Large intestine (tissue), 3 donors: ENCODE data around the gene LPP. TPM values are rescaled to one million over a fixed set of nuclear protein-coding genes. Genes with fewer than 3 reads are reported as not detected.

Experiments
- DNase-seq, 2 donors: peaks; one replicate each; pipeline versions ENCODE4 v3.0.0 to v3.0.0-alpha.2; 2013
- H3K27ac ChIP-seq: one replicate; pipeline ENCODE4 v1.5.1; 2013; ENCODE audit warnings: low read length
- H3K27me3 ChIP-seq: 2 replicates; pipeline ENCODE4 v1.6.1; 2013; ENCODE audit warnings: low read length; ENCODE audit not compliant: control insufficient read depth, insufficient read depth
- H3K36me3 ChIP-seq: 2 replicates; pipeline ENCODE4 v1.6.1; 2013; ENCODE audit warnings: low read length; ENCODE audit not compliant: control insufficient read depth, insufficient read depth
- H3K4me1 ChIP-seq: one replicate; pipeline ENCODE4 v1.6.1; 2013; ENCODE audit warnings: low read length; ENCODE audit not compliant: control insufficient read depth, insufficient read depth
- H3K4me3 ChIP-seq: one replicate; pipeline ENCODE4 v1.5.1; 2013; ENCODE audit warnings: low read length
- H3K9me3 ChIP-seq: one replicate; pipeline ENCODE4 v1.6.1; 2013; ENCODE audit warnings: mild to moderate bottlenecking, low read depth, low read length, moderate library complexity; ENCODE audit not compliant: control insufficient read depth
- WGBS: methylation state at CpG from one replicate; pipeline ENCODE4 v1.1.5; 2013; ENCODE audit warnings: low lambda C conversion rate; ENCODE audit not compliant: insufficient coverage; 5-methylcytosine and 5-hydroxymethylcytosine counted together
- polyA plus RNA-seq: library from polyadenylated mRNA; unstranded; fragments of 120-200 nt; gene quantifications from one replicate; pipeline ENCODE4 v1.2.1, GENCODE V29; 2013

The LPP gene
- polyA plus RNA-seq, 1 donor = 41.2 TPM

- H3K36me3 ChIP-seq = peaks cover 8% of the 10 kb centered on the region
- no peaks in the 10 kb centered on the region for H3K9me3 ChIP-seq
- H3K4me1 ChIP-seq = peaks cover 37% of the 10 kb centered on the region
- no peak overlapping the region for H3K27ac ChIP-seq
- no peak for DNase-seq
- H3K27me3 ChIP-seq = no peaks in the 10 kb centered on the region
- no peak overlapping the region for H3K4me3 ChIP-seq
- WGBS = 92% methylated on average over 2 of the region's 7 CpGs
Observed at GRCh38 chr3:188351648-188352047, 197.7 kb downstream of the LPP start.

GRCh38 chr3:188352196-188352927 lies 198.4 kb downstream of the LPP start:
- no peaks in the 10 kb centered on the region for H3K27me3 ChIP-seq
- no peak overlapping the region for H3K4me3 ChIP-seq
- H3K4me1 ChIP-seq = peaks cover 36% of the 10 kb centered on the region
- no peak overlapping the region for H3K27ac ChIP-seq
- peaks cover 8% of the 10 kb centered on the region for H3K36me3 ChIP-seq
- no peaks in the 10 kb centered on the region for H3K9me3 ChIP-seq
- DNase-seq = no peak
- WGBS = no CpG with 5 or more reads among the region's 18 CpGs

- H3K4me1 ChIP-seq = peaks cover 26% of the 10 kb centered on the region
- no peak for DNase-seq
- WGBS = 100% methylated on average over 1 of the region's 1 CpG
- no peak overlapping the region for H3K4me3 ChIP-seq
- H3K9me3 ChIP-seq = no peaks in the 10 kb centered on the region
- no peaks in the 10 kb centered on the region for H3K27me3 ChIP-seq
- H3K27ac ChIP-seq = no peak overlapping the region
- peaks cover 8% of the 10 kb centered on the region for H3K36me3 ChIP-seq
Observed at GRCh38 chr3:188353426-188353825, 199.5 kb downstream of the LPP start.

DNA sequence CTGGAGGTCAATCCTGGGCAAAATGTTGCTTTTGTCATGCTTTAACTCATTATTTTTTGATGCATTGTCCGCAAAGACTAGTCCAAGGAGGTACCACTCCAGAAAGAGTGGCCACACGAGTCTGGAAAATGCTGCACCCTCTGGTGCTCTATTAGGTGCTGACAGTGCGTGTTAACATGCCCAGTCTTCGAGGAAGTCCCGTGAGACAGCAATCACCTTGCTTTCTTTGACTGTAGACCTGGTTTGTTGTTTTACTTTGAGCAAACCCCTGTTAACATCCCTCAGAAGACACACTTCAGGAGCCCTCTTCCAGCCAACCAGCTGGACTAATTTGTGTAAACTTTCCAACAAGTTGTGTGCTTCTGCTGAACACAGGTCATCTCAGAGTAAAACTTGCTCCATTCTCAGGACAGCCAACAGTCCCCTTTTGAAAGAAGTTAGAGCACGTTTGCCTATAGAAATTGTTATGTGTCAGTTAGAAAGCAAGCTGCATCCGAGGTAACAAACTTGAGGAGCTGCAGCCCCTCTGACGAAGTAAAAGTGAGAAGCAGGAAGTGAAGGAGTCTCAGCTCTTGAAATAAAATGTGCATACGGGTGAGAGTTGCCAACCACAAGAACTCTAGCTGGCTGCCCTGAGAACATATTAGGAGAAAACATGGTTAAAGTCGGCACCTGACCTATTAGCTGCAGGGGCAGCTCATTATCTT lies 205.0 kb downstream of the LPP start:
- DNase-seq = no peak
- H3K4me3 ChIP-seq = no peak overlapping the region
- H3K9me3 ChIP-seq = no peaks in the 10 kb centered on the region
- 100% methylated on average over 1 of the region's 10 CpGs for WGBS
- H3K36me3 ChIP-seq = peaks cover 3% of the 10 kb centered on the region
- no peaks in the 10 kb centered on the region for H3K27me3 ChIP-seq
- H3K4me1 ChIP-seq = no peaks in the 10 kb centered on the region
- H3K27ac ChIP-seq = no peak overlapping the region

- Histone ChIP-seq H3K4me1 (no peaks in the 10 kb centered on the region), H3K4me3 (no peak overlapping the region), H3K9me3 (no peaks in the 10 kb centered on the region), H3K27me3 (no peaks in the 10 kb centered on the region), H3K27ac (no peak overlapping the region), H3K36me3 (peaks cover 3% of the 10 kb centered on the region)
- WGBS = 100% methylated on average over 2 of the region's 3 CpGs
- DNase-seq = no peak
Observed at GRCh38 chr3:188360364-188360881, 206.5 kb downstream of the LPP start.

GRCh38 chr3:188361888-188362287 lies 207.9 kb downstream of the LPP start:
- Histone ChIP-seq H3K9me3 (no peaks in the 10 kb centered on the region), H3K27me3 (no peaks in the 10 kb centered on the region), H3K27ac (no peak overlapping the region), H3K4me1 (no peaks in the 10 kb centered on the region), H3K36me3 (peaks cover 3% of the 10 kb centered on the region), H3K4me3 (no peak overlapping the region)
- WGBS = 98% methylated on average over 6 of the region's 7 CpGs
- DNase-seq = no peak

- Histone ChIP-seq H3K4me3 (no peak overlapping the region), H3K9me3 (no peaks in the 10 kb centered on the region), H3K4me1 (no peaks in the 10 kb centered on the region), H3K36me3 (peaks cover 3% of the 10 kb centered on the region), H3K27me3 (no peaks in the 10 kb centered on the region), H3K27ac (no peak overlapping the region)
- 21% methylated on average over 4 of the region's 10 CpGs for WGBS
- peak; percentile 43 to 72 for DNase-seq
Observed at GRCh38 chr3:188362405-188362831, 208.5 kb downstream of the LPP start.

DNA sequence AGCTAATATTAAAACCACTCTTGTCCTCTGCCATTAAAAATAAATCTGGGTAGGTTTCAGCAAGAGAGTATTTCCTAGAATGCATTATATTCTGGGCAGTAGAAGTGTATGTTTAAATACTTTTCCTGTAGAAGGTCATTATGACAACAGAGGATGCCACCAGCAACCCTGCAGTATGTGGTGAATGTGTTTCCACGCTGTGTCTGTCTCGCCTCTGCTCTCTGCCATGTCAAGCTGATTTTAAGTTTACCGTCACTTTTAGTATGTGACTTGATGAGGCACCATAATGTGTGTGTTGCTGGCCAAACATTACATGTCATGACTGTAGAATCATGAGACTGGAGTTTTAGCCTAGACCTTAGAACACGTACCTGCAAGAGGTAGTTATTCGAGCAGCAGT lies 211.2 kb downstream of the LPP start:
- peaks cover 6% of the 10 kb centered on the region for H3K4me1 ChIP-seq
- H3K9me3 ChIP-seq = no peaks in the 10 kb centered on the region
- DNase-seq = no peak
- no peak overlapping the region for H3K27ac ChIP-seq
- no peaks in the 10 kb centered on the region for H3K27me3 ChIP-seq
- no peak overlapping the region for H3K4me3 ChIP-seq
- H3K36me3 ChIP-seq = peaks cover 3% of the 10 kb centered on the region
- 100% methylated on average over 1 of the region's 5 CpGs for WGBS

DNA sequence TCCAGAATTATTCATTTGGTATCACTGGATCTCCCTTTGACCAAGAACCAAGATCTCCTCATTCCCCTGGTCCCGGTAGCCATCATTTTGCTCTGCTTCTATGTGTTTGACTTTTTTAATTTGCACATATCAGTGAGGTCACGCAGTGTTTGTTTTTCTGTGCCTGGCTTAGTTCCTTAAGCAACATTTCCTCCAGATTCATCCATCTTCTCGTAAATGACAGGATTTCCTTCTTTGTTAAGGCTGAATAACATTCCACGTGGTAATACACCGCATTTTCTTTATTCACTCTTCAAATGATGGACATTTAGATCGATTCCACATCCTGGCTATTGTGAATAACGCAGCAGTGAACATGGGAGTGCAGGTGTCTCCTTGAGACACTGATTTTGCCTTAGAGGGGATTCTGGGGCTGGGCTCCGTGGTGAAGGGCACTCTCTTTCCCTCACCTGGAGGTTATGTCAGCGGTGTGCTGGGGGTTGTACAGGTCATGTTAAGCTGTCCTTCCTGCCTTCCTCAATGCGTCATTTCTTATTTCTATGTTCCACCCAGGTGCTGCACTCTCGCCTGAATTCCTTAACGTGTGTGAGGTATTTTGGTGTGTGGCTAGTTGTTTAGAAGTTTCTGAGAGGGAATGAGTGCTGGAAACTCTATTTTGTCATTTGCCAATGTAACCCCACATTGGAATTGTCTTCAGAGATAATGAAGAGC lies 212.2 kb downstream of the LPP start:
- WGBS = 58% methylated on average over 5 of the region's 12 CpGs
- Histone ChIP-seq H3K4me3 (no peak overlapping the region), H3K27me3 (no peaks in the 10 kb centered on the region), H3K9me3 (no peaks in the 10 kb centered on the region), H3K4me1 (peaks cover 6% of the 10 kb centered on the region), H3K36me3 (peaks cover 3% of the 10 kb centered on the region), H3K27ac (no peak overlapping the region)
- DNase-seq = no peak

GRCh38 chr3:188367678-188368077 lies 213.7 kb downstream of the LPP start:
- DNase-seq = no peak
- Histone ChIP-seq H3K9me3 (no peaks in the 10 kb centered on the region), H3K27me3 (no peaks in the 10 kb centered on the region), H3K27ac (no peak overlapping the region), H3K4me3 (no peak overlapping the region), H3K4me1 (peaks cover 6% of the 10 kb centered on the region), H3K36me3 (peaks cover 3% of the 10 kb centered on the region)
- WGBS = no CpG with 5 or more reads among the region's 1 CpG
